Mammary epithelial cell (primary cell): ENCODE results near the gene FREY1.

Source experiments
- CTCF ChIP-seq, 2 donors: IDR thresholded peaks in 1 of 2; conservative IDR thresholded peaks in 1 of 2; 2 replicates each; pipeline ENCODE4 v1.5.1; 2011 to 2012; ENCODE audit warnings: inconsistent platforms in 2 of 2, low read length in 2 of 2, mild to moderate bottlenecking in 2 of 2, control low read depth in 1 of 2, low read depth in 1 of 2; ENCODE audit not compliant: insufficient read depth in 1 of 2; ENCODE audit errors: extremely low read depth in 1 of 2
- EZH2 ChIP-seq: IDR thresholded peaks from 2 replicates; pipeline ENCODE4 v1.6.1; 2012; ENCODE audit warnings: low read length, inconsistent platforms, borderline replicate concordance

GRCh38 chr11:45877845-45878244 is 29.2 kb downstream of the FREY1 start:
- TF ChIP-seq CTCF (conservative IDR thresholded peaks at IDR 0.05 in 1 of 2, IDR thresholded peaks at IDR 0.05 in 1 of 2; ENCODE audit: extremely low read depth in 1 of 2, insufficient read depth in 1 of 2, low read depth in 1 of 2, low read length in 2 of 2): no peak
- TF ChIP-seq EZH2: no peak
